H1 (cell line): ENCODE results near the gene NFAT5.

ENCODE experiments used
- ATF2 ChIP-seq: IDR thresholded peaks from 2 replicates; pipeline ENCODE4 v1.6.1; 2012; ENCODE audit warnings: low read length, inconsistent platforms
- CBX5 ChIP-seq: fragments of 300-800, 300-1000 bp; sonication (generic); IDR thresholded peaks from 2 replicates; pipeline ENCODE4 v1.7.1; 2016; ENCODE audit warnings: antibody characterized with exemption, low read length, low read depth
- CHD2 ChIP-seq: IDR thresholded peaks from 2 replicates; pipeline ENCODE4 v1.6.1; 2012; ENCODE audit warnings: low read length, improper control_type of control experiment
- CTCF ChIP-seq, 3 experiments: IDR thresholded peaks; 1 replicate in 2 of 3; 2 replicates in 1 of 3; pipeline versions ENCODE4 v1.5.1 to v1.6.1; 2011; ENCODE audit warnings: low read length in 3 of 3, mild to moderate bottlenecking in 3 of 3, inconsistent platforms in 2 of 3, low read depth in 1 of 3, moderate library complexity in 1 of 3; ENCODE audit not compliant: insufficient read depth in 1 of 3; ENCODE audit errors: control extremely low read depth in 1 of 3
- GABPA ChIP-seq: IDR thresholded peaks from 2 replicates; pipeline ENCODE4 v1.6.1; 2011; ENCODE audit warnings: mild to moderate bottlenecking, low read length, moderate library complexity, borderline replicate concordance; ENCODE audit not compliant: insufficient read depth
- RAD21 ChIP-seq, 2 experiments: IDR thresholded peaks in 1 of 2; conservative IDR thresholded peaks in 1 of 2; 2 replicates each; pipeline ENCODE4 v1.6.1; 2011; ENCODE audit warnings: low read depth in 2 of 2, low read length in 2 of 2, improper control_type of control experiment in 1 of 2, inconsistent platforms in 1 of 2, mild to moderate bottlenecking in 1 of 2, moderate library complexity in 1 of 2
- TCF12 ChIP-seq: IDR thresholded peaks from 2 replicates; pipeline ENCODE4 v1.6.1; 2011; ENCODE audit warnings: low read depth, mild to moderate bottlenecking, low read length

- TF ChIP-seq CTCF (IDR thresholded peaks at IDR 0.05; ENCODE audit: control extremely low read depth in 1 of 3, insufficient read depth in 1 of 3, low read depth in 1 of 3, low read length in 3 of 3) (peak in 1 of 3 experiments; percentile 17; a peak in 1 of 4 replicates), RAD21 (IDR thresholded peaks at IDR 0.05 in 1 of 2, conservative IDR thresholded peaks at IDR 0.05 in 1 of 2; ENCODE audit: low read depth in 2 of 2, low read length in 2 of 2) (peak in 1 of 2 experiments; percentile 15; a peak in 2 of 4 replicates), TCF12 (no peak), GABPA (no peak), CHD2 (peak; percentile 26; the same call in 1 of the 2 replicates), CBX5 (no peak), ATF2 (no peak)
These were observed at the start of gene NFAT5 for GRCh38 chr16:69565671-69566239.
